Measurements from ENCODE around the gene IDUA.
A peak's percentile ranks its signal among the peaks of the same experiment; 100 is the strongest.

The IDUA gene

DNA sequence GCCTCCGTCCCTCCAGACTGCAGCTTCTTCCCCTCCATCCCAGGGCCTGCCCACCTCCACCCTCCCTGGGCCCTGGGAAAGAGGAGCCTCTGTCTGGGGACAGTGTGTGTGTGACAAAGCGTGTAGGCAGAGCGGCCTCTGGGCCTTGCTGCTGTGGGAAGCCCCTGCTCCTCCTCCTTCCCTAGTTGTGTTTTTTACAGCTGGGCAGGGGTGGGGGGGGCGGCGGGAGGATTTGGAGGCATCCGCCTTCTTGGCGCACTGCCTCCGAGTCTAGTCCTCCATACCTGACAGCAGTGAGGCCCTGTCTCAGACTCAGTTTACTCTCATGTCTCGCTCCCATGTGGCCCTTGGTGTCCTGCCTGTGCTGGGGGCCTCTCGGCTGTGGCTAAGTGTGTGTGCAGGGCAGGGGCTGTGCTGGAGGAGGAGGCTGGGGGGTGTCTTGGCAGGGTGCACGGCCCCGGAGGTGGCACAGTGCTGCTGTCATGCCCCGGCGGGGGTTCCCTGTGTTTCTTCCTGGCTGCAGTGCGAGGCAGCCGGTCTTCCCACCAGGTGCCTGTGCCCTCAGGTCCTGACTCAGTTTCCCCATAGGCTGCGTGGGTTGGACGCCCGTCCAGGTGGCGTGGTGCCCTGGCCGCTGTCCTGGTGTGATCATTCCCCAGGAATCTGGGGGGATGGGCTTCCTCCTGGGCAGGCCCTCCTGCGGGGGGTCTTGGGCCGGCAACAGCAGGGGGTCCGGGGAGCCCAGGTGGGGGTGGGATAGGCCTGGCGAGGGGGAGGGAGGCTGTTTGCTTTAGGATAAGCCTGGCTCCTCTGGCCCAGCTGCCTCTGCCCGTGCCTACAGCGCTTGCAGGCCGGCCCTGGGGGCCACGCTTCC is 31.5 kb downstream of the IDUA start:
- DNase-seq: no peak

DNA sequence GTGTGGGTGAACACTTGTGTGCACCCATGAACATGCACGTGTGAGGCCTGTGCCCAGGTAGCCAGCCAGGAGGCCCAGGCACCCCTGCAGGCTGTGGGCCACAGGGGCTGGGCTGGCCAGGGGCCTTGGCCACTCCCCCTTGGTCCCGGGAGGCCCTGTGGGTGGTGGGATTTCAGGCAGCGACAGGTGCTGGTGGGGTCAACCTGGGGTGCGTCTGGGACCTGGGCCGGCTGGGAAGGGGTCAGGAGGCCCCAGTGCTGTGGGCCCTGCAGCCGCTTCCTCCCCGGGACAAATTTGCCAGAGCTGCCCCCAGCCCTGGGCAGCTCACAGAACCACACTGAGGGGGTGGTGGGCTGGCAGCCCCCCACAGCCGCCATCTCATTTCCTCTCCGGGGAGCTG is 32.5 kb downstream of the IDUA start:
- no peak for DNase-seq

DNA sequence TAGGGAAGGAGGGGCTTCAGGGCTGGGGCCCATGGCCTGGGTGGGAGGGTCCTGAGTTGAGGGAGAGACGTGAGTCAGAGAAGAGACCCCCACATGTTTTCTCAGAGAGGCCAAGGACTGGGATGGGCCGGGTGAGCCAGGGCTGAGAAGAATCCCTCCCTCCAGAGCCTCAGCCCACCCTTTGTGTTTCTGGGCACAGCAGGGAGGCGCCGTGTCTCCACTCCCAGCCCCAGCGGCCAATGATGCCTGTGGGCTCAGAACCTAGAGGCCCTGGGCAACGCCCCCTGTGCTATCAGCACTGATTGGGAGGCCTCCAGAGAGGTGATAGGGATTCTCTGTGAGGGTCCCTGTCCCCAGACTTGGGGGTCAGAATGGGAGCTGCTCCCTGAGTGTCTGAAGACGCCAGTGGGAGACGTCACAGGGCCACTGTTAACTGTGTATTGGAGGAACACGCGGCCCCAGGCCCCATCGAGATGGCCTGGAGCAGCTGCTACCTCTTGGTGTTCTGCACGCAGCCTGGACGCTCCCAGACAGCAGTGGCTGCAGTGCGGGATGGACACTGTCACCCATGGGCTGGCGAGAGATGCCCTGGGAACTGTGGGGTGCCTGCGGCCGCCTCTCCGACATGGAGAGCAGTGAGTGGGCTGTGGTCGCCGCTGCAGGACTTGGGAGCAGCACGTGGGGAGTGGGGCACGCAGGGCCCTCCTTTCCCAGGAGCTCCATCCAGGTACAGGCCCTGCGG is 33.1 kb downstream of the IDUA start:
- DNase-seq: no peak

DNA sequence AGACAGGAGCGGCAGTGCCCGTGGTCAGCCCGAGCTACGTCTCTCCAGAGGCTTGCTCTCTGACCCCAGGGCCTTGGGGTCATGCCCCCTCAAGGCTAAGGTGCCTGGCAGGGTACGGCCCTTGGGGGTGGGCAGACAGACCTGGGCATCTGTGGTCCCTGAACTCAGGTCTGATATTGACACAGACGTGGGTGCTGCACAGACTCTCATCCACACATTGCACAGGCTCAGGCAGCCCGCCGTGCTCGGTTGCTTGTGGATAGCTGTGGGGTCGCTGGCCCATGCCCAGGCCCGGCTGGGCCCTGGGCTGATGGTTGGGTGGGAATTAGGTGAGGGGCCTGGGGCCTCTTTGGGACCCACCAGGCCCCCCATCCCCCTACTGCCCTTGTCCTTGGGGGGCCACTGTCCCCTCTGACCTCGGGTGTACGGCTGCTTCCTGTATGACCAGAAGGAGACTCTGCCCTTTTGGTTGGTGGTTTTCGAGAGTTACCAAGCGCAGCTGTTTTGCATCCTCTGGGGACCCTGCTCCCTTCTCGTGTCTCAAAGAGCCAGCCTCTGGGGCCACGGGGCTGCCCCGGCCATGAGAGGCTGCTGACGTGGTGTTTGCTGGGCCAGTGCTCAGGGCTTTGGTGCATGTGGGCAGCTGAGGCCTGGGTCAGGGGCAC is 34.7 kb downstream of the IDUA start:
- no peak for DNase-seq

DNA sequence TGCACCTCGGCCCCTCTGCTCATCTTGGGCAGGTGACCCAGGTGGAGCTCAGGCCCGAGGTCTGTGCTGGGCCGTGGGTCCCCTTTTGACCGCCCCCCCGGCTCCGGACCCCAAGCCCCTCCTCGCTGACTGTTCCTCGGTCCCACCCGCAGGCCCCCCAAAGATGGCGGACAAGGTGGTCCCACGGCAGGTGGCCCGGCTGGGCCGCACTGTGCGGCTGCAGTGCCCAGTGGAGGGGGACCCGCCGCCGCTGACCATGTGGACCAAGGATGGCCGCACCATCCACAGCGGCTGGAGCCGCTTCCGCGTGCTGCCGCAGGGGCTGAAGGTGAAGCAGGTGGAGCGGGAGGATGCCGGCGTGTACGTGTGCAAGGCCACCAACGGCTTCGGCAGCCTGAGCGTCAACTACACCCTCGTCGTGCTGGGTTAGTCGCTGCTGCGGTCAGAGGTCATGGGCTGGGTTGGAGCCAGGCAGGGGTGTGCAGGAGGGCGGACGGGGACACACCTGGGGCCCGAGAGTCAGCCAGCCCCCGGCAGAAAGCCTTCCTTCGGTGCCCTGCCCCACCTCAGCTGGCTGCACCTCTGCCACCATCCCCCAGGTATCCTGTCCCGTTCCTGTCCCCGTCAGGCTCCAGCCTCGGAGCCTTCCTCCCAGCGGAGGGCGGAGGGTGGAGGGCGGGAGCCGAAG is 35.4 kb downstream of the IDUA start:
- no peak for DNase-seq

DNA sequence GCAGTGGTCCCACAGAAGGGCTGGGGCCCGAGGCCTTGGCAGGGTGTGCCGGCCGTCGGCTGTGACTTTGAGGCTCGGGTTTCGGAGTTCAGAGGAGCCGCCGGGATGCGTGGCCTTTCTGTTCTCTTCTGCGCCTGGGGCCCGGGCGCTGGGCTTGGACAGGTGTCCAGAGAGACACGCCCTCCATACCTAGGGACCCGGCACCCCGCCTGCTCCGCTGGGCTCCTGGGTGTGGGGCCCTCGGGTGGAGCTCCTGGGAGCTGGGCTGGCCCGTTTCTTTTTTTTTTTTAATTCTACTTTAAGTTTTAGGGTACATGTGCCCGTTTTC is 35.9 kb downstream of the IDUA start:
- no peak for DNase-seq

DNA sequence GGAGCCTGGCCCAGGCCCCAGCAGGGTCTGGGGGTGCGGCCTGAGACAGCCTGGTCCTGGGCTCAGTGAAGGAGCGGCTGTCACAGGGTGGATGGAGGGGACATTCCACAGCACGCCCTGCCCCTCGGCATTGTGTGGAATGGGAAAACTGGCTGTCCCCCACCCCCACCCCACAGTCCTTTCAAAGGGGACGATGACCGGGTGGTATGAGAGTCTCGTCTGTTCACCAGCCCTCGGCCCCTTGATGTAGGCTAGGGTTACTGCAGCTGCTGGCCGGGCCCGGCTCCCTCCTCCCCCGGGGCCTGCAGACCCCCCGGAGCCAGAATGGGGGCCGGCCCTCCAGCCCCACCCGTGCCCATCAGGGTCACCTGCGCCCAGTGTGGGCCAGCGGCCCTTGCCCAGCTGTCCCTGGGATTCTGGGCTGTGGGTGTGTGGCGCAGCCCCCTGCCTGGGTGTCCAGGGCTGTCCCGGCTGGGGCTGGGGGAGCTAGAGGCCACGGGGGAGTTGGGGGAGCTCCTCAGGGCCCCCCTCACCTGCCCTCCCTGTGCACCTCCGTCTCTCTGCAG is 36.3 kb downstream of the IDUA start:
- no peak for DNase-seq

DNA sequence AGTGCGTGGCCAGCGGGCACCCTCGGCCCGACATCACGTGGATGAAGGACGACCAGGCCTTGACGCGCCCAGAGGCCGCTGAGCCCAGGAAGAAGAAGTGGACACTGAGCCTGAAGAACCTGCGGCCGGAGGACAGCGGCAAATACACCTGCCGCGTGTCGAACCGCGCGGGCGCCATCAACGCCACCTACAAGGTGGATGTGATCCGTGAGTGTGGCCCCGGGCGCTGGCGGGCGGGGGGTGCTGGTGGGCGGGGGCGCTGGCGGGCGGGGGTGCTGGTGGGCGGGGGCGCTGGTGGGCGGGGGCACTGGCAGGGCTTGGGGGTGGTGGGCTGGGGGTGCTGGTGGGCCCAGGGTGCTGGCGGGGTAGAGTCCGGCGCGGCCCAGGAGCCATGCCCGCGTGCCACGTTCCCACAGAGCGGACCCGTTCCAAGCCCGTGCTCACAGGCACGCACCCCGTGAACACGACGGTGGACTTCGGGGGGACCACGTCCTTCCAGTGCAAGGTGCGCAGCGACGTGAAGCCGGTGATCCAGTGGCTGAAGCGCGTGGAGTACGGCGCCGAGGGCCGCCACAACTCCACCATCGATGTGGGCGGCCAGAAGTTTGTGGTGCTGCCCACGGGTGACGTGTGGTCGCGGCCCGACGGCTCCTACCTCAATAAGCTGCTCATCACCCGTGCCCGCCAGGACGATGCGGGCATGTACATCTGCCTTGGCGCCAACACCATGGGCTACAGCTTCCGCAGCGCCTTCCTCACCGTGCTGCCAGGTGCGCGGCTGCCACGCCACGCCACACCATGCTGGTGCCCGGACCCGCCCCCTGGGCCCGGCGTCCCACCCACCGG is 37.3 kb downstream of the IDUA start:
- DNase-seq: no peak

DNA sequence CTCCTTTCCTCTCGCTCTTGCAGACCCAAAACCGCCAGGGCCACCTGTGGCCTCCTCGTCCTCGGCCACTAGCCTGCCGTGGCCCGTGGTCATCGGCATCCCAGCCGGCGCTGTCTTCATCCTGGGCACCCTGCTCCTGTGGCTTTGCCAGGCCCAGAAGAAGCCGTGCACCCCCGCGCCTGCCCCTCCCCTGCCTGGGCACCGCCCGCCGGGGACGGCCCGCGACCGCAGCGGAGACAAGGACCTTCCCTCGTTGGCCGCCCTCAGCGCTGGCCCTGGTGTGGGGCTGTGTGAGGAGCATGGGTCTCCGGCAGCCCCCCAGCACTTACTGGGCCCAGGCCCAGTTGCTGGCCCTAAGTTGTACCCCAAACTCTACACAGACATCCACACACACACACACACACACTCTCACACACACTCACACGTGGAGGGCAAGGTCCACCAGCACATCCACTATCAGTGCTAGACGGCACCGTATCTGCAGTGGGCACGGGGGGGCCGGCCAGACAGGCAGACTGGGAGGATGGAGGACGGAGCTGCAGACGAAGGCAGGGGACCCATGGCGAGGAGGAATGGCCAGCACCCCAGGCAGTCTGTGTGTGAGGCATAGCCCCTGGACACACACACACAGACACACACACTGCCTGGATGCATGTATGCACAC is 38.2 kb downstream of the IDUA start:
- no peak for DNase-seq

DNA sequence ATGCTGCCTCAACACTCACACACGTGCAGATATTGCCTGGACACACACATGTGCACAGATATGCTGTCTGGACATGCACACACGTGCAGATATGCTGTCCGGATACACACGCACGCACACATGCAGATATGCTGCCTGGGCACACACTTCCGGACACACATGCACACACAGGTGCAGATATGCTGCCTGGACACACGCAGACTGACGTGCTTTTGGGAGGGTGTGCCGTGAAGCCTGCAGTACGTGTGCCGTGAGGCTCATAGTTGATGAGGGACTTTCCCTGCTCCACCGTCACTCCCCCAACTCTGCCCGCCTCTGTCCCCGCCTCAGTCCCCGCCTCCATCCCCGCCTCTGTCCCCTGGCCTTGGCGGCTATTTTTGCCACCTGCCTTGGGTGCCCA is 39.3 kb downstream of the IDUA start:
- DNase-seq: peak; percentile 42

DNA sequence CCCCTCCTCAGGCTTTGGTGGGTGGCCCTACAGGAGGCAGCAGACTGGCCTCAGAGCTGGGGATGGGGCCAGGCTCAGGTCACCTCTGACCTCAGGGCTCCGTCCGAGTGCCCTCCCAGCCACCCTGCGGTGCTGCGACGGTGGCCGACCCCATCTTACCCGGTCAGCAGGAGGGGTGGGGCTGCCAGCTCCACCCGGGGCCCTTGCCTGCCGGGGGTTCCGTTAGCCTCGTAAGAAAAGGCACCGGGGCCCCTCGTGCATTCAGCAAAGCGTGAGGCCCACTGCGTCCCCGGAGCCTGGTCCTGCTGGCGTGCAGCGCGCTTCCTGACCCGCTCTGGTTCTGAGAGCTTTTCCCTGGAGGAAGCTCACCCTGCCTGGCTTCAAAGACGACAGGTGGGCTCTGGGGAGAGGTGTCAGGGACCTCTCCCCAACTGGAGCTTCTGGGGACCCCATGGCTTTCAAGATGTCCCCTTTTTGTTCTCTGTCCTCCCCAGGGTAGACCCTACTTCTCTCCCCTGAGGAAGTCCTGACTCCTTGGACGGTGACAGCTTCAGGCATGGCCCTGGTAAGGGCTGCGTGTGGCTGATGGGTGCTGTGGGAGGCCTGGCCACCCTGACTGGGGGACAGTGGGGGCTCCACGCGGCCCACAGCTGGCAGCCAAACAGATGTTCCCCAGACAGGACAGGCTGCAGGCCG is 40.5 kb downstream of the IDUA start:
- no peak for DNase-seq

DNA sequence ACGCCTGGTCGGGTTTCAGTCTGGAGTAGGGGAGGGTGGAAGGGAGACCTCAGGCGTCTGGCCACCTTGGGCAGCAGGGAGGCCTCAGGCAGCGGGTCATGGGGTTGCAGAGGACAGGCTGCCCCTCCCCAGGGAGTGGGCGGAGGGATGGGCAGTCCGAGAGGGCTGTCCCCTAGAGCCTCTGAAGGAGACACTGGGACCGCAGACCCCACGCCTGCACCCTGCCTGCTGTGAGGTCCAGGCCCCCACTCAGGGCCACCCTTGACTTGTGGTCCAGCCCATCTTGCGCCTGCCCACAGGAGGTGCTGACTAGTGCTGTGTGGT is 41.0 kb downstream of the IDUA start:
- DNase-seq: no peak

DNA sequence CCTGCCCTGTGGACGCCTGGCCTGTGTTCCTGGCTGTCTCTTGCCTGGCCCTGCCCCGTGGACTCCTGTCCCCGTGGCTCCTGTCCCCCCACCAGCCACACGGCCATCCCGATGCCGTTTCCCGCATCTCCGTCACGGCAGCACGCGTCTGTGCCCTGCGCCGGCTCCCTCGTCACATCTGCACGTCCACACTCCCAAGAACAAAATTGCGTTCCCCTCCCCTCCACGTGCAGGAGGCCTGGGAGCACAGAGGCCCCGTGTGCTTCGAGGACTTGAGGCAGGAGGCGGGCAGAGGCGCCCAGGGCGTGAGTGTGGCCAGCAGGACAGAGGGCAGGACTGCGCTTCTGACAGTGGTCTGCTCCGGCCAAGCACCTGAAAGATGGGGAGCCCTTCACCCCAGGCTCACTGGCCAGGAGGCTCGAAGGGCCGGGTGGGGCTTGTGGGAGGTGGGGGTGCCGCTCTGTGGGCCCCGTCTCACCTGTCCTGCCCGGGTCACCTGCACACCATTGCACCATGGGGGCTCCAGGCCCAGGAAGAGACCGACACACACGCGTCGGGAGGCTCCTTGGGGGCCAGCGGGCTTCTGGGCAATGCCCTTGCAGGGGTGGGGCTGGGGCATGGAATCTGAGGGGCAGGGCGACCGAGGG is 41.9 kb downstream of the IDUA start:
- DNase-seq: no peak

DNA sequence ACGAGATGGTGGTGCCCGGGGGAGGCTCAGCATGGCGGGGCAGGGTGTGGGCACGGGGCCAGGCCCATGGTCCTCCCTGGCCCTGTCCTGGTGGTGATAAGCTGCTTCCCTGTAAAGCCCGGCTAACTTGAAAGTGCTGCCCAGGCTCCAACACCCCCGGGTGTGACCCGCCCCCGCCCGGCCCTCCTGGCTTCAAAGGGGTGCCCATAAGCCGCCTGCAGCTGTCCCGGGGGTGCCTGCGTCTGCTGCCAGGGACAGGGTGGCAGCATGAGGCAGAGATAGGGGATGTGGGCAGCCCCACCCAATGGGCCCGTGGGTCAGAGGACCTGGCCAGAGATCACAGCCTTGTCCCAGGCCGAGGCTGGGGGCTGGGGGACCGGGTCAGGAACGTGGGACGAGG is 42.7 kb downstream of the IDUA start:
- DNase-seq: no peak

DNA sequence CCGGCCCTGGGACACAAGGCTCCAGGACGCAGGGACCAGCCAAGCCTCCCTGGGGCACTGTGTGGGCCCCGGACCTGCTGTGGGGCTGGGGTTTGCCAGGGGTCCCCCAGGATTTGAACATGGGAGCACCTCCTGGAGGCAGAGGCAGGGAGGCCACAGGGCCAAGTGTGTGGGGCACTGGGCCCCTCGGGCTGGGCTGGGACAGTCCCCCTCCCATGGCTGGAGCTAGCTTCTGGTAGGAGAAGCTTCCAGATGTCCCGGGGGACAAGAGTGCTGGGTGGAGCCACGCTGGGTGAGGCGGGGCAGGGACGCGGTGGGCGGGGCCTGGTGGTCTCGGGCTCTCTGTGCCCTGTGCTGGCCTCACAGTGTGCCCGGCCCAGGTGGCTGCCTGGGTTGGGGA is 43.2 kb downstream of the IDUA start:
- DNase-seq: no peak

DNA sequence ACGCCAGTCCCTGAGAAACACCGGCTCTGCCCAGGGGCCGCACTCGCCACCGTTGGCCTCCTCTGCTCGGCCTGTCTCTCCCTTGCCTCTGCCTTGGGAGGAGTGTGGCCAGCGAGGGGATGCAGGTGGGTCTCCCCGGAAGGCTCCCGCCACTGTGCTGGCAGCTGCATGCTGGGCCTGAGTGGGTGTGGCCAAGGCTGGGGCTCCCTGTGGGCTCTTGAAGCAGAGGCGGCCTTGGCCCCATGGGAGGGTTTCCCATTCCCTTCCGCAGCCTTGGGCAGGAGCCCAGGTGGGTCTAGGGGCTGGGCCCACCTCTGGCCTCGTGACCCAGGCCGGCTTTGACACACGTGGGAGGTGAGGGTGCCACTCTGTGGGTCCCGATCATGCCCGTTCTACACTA is 43.7 kb downstream of the IDUA start:
- DNase-seq: no peak

DNA sequence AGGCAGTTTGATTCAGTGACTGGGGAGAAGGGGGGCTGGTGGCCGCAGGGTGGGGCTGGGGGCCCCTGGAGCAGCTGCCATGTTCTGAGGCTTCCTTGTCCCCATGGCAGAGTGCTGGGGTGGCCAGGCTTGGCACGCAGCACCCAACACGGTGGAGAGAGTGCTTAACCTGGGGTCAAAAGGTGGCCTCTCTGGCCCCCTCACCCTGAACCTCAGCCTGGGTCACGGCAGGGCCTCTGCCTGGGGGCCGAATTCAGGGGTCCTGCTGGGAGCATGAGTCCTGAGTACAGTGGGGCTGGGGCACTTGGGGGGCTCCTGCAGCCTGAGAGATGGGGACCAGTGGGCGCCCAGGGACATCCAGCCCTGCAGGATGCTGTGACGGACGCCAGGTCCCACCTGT is 44.5 kb downstream of the IDUA start:
- DNase-seq: no peak

DNA sequence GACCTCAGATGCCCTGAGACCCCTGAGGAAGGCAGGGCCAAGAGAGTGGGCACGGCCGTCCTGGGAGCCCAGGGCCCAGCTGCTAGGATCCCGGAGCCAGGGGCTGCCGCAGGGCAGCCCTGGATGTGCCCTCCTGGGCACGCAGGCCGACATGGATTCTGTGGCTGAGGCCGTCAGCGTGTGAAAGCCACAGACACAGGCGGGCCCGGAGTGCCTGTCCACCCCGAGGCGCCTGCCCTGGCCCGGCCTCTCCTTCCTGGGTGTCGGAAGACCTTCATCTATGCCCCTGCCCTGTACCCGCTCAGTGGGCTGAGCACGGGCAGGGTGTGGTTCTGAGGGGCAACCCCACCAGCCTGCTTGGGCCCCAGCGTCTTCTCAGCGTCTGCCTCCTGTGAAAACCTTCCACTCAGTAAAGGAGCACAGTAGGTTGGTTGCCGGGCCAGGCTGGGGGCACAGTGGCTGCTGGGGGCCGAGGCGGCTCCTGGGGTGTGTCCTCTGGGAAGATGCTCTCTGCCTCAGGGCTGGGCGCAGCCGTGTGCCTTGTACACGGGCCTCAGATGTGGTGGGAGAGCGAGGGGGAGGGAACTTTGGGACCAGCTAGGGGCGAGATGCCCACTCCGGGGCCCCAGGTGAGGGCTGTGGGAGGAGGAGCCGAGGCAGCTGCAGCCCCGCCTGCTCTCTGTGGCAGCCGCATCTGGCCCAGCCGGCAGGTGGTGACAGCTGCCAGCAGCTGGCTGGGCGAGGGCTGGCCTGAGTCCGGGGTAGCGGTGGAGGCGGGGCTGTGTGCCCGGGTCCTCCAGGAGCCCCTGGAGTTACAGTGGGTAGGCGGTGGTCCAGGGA is 45.3 kb downstream of the IDUA start:
- no peak for DNase-seq

DNA sequence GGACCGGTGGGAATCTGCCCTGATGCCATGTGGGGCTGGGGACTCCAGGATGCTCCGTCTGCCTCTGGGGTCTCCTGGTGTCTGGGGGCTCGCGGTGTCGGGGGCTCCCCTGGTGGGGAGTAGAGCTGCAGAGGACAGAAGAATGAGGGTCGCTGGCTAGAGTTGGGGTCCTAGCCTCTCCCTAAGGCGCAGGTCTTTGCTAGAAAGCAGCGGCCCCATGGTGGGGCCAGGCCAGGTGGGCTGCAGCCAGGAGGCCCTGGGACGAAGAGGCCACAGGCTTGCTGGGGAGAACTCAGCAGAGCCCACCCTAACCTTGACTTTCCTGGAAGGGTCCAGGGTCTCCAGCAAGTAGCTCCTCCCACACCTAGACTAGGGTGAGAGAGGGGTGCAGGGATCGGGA is 46.0 kb downstream of the IDUA start:
- no peak for DNase-seq
